MCF 10A (cell line): ENCODE data around the gene SERF2. TPM values are rescaled to one million over a fixed set of nuclear protein-coding genes. Genes with fewer than 3 reads are reported as not detected.
"Not testable (repeated sequence)": the region's sequence is repeated elsewhere in the genome, so short reads cannot be mapped to it uniquely, and the experiment has no call there.

Experiments
- BruUV-seq: library from RNA; stranded (reverse); fragments of 400-500 nt; replicated peaks from 2 replicates; lab custom pipeline; 2021; lab: Mats Ljungman, UMichigan
- CTCF ChIA-PET: fragments of 300-600 bp; sonication (Branson Sonifier 250); formaldehyde crosslinking; extraction: SDS; loops from one replicate; lab custom pipeline; 2021; ENCODE audit warnings: antibody characterized with exemption, inconsistent platforms; lab: Yijun Ruan, JAX
- POLR2A ChIA-PET: fragments of 300-600, 350-650 bp; sonication (Branson Sonifier 250); formaldehyde crosslinking; extraction: SDS; loops from one replicate; lab custom pipeline; 2020; ENCODE audit warnings: antibody characterized with exemption, inconsistent platforms; lab: Yijun Ruan, JAX
- DNase-seq: peaks from one replicate; pipeline ENCODE4 v3.0.0-alpha.2; 2018; ENCODE audit not compliant: unreplicated experiment
- H3K27ac Mint-ChIP-seq: one replicate; pipeline ENCODE4 v1.8.0; 2022; ENCODE audit warnings: mild to moderate bottlenecking, low read depth, mixed read lengths; ENCODE audit not compliant: unreplicated experiment
- H3K27me3 Mint-ChIP-seq: one replicate; pipeline ENCODE4 v1.8.0; 2022; ENCODE audit warnings: mixed read lengths; ENCODE audit not compliant: insufficient read depth, unreplicated experiment
- H3K36me3 Mint-ChIP-seq: one replicate; pipeline ENCODE4 v1.8.0; 2022; ENCODE audit warnings: mild to moderate bottlenecking, moderate library complexity, mixed read lengths; ENCODE audit not compliant: insufficient read depth, unreplicated experiment
- H3K4me1 Mint-ChIP-seq: one replicate; pipeline ENCODE4 v1.8.0; 2022; ENCODE audit warnings: mixed read lengths; ENCODE audit not compliant: insufficient read depth, unreplicated experiment
- H3K4me3 Mint-ChIP-seq: one replicate; pipeline ENCODE4 v1.8.0; 2022; ENCODE audit warnings: mild to moderate bottlenecking, moderate library complexity, mixed read lengths; ENCODE audit not compliant: unreplicated experiment
- H3K9me3 Mint-ChIP-seq: one replicate; pipeline ENCODE4 v1.8.0; 2022; ENCODE audit warnings: mixed read lengths; ENCODE audit not compliant: unreplicated experiment
- intact Hi-C: fragments of 100-400 bp; cut with micrococcal nuclease; formaldehyde crosslinking; loops from 2 replicates; pipeline ENCODE4 v1.14.1; 2022
- microRNA-seq: library from miRNA; unstranded; fragments of <30 nt; microRNA quantifications from one replicate; pipeline ENCODE4 v1.2.0, GENCODE V29; 2022
- total RNA-seq: library from RNA; stranded (reverse); gene quantifications from 2 replicates; pipeline ENCODE4 v1.2.3, GENCODE V29; 2022
- TF ChIP-seq, protein P1 (sequence below): fragments of 200-600 bp; IDR thresholded peaks from one replicate; pipeline ENCODE4 v1.8.0; 2022; ENCODE audit warnings: antibody characterized with exemption, mild to moderate bottlenecking; ENCODE audit not compliant: unreplicated experiment

The SERF2 gene
- total RNA-seq, 1 experiment from 2014 or later = 717 TPM

DNA sequence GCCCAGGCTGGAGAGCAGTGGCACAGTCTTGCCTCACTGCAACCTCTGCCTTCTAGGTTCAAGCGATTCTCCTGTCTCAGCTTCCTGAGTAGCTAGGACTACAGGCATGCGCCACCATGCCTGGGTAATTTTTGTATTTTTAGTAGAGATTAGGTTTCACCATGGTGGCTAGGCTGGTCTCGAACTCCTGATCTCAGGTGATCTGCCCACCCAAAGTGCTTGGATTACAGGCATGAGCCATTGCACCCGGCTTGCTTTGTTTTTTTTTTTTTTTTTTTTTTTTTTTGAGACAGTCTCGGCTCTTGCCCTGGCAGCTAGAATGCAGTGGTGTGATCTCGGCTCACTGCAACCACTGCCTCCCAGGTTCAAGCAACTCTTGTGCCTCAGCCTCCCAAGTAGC lies 40.4 kb downstream of the SERF2 start:
- intact Hi-C loops, H3K4me3 Mint-ChIP-seq, H3K27ac Mint-ChIP-seq, H3K27me3 Mint-ChIP-seq, DNase-seq, H3K4me1 Mint-ChIP-seq, BruUV-seq, H3K9me3 Mint-ChIP-seq: not testable (repeated sequence)
- ChIA-PET CTCF (interaction anchor here (0.6 kb wide), 1 partner anchor 461 kb away, joined by 3 read pairs; no protein-coding TSS in a partner anchor), POLR2A (interaction anchor here (1.4 kb wide), 1 partner anchor 11 kb away, joined by 4 read pairs; no protein-coding TSS in a partner anchor)
- H3K36me3 Mint-ChIP-seq = peaks cover 24% of the 10 kb centered on the region

DNA sequence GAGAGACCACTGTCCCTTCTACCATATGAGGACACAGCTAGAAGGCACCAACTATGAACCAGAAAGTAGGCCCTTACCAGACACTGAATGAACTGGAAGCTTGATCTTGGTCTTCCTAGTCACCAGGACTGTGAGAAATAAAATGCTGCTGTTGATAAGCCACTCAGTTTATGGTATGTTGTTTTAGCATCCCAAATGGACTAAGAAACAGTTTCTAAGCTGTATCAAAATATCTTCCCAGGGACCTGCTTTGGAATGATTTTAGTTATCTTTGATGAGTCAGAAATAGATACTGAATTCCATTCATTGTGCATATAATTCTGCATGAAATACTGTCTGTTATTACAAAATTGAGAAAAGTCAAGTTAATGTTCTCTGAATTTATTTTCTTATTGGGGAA lies 53.3 kb downstream of the SERF2 start:
- H3K36me3 Mint-ChIP-seq = peaks cover 24% of the 10 kb centered on the region
- no TSS peak for BruUV-seq
- no peaks in the 10 kb centered on the region for H3K4me1 Mint-ChIP-seq
- POLR2A ChIA-PET = no interaction called here
- TF ChIP-seq, protein P1, sequence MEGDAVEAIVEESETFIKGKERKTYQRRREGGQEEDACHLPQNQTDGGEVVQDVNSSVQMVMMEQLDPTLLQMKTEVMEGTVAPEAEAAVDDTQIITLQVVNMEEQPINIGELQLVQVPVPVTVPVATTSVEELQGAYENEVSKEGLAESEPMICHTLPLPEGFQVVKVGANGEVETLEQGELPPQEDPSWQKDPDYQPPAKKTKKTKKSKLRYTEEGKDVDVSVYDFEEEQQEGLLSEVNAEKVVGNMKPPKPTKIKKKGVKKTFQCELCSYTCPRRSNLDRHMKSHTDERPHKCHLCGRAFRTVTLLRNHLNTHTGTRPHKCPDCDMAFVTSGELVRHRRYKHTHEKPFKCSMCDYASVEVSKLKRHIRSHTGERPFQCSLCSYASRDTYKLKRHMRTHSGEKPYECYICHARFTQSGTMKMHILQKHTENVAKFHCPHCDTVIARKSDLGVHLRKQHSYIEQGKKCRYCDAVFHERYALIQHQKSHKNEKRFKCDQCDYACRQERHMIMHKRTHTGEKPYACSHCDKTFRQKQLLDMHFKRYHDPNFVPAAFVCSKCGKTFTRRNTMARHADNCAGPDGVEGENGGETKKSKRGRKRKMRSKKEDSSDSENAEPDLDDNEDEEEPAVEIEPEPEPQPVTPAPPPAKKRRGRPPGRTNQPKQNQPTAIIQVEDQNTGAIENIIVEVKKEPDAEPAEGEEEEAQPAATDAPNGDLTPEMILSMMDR = no peak
- no peak overlapping the region for H3K27ac Mint-ChIP-seq
- H3K27me3 Mint-ChIP-seq = no peaks in the 10 kb centered on the region
- DNase-seq = no peak
- H3K9me3 Mint-ChIP-seq = no peaks in the 10 kb centered on the region
- intact Hi-C loops = no loop called here
- H3K4me3 Mint-ChIP-seq = no peak overlapping the region
- CTCF ChIA-PET = no interaction called here

Small RNAs within 50 kb of the gene (microRNA-seq; reads per million reads assigned to microRNA genes)
- not detected for gene MIR1282

Other genes with a start within 250 kb of the SERF2 start
- gene PPIP5K1, start 202.1 kb upstream of the SERF2 start, total RNA-seq = 56.8 and 64.0 TPM in 2 replicates
- gene CKMT1B, start 198.3 kb upstream of the SERF2 start, total RNA-seq = 10.8 and 19.0 TPM in 2 replicates
- 0.98 and 1.0 TPM in 2 replicates for gene STRC, start 173.5 kb upstream of the SERF2 start, total RNA-seq
- gene CATSPER2, start 143.5 kb upstream of the SERF2 start, total RNA-seq = 7.0 and 7.5 TPM in 2 replicates
- gene CKMT1A, start 98.5 kb upstream of the SERF2 start, total RNA-seq = 11.4 and 27.5 TPM in 2 replicates
- gene PDIA3, start 45.9 kb upstream of the SERF2 start, total RNA-seq = 630 and 765 TPM in 2 replicates
- gene ELL3, start 15.4 kb upstream of the SERF2 start, total RNA-seq = 0.61 and 0.86 TPM in 2 replicates
- 0.20 TPM in 1 of 2 replicates, not detected in the other for gene SERINC4, start 7.9 kb downstream of the SERF2 start, total RNA-seq
- gene HYPK, start 8.3 kb downstream of the SERF2 start, total RNA-seq = 31.1 and 34.5 TPM in 2 replicates
- 23.0 and 26.5 TPM in 2 replicates for gene MFAP1, start 32.4 kb downstream of the SERF2 start, total RNA-seq
- 3.0 and 6.9 TPM in 2 replicates for gene WDR76, start 34.7 kb downstream of the SERF2 start, total RNA-seq